Smooth muscle cell (in vitro differentiated cells): ENCODE results near the gene ATP5MC2. TPM values are rescaled to one million over a fixed set of nuclear protein-coding genes. Genes with fewer than 3 reads are reported as not detected.
A peak's percentile ranks its signal among the peaks of the same experiment; 100 is the strongest.

Source experiments
- DNase-seq: peaks from one replicate; lab custom pipeline; 2025; ENCODE audit not compliant: unreplicated experiment; lab: John Stamatoyannopoulos, UW
- H2AFZ ChIP-seq: fragments of 200-600 bp; sonication (generic); 2 replicates; pipeline ENCODE4 v1.6.0; 2016; ENCODE audit warnings: antibody characterized with exemption, low read depth, mild to moderate bottlenecking
- H3F3A ChIP-seq: fragments of 200-600 bp; sonication (generic); 2 replicates; pipeline ENCODE4 v1.6.0; 2017; ENCODE audit warnings: antibody characterized with exemption, low read depth
- H3K27ac ChIP-seq: fragments of 200-600 bp; sonication (generic); 2 replicates; pipeline ENCODE4 v1.5.1; 2016; ENCODE audit warnings: low read depth, mild to moderate bottlenecking
- H3K27me3 ChIP-seq: fragments of 200-600 bp; sonication (generic); 2 replicates; pipeline ENCODE4 v1.6.1; 2016; ENCODE audit warnings: low read depth, mild to moderate bottlenecking
- H3K36me3 ChIP-seq: fragments of 200-600 bp; sonication (generic); 2 replicates; pipeline ENCODE4 v1.5.1; 2016; ENCODE audit warnings: low read depth
- H3K4me1 ChIP-seq: fragments of 200-600 bp; sonication (generic); 2 replicates; pipeline ENCODE4 v1.5.1; 2016; ENCODE audit warnings: low read depth
- H3K4me2 ChIP-seq: fragments of 200-600 bp; sonication (generic); 2 replicates; pipeline ENCODE4 v1.6.0; 2016; ENCODE audit warnings: mild to moderate bottlenecking
- H3K4me3 ChIP-seq: fragments of 200-600 bp; sonication (generic); 2 replicates; pipeline ENCODE4 v1.5.1; 2016; ENCODE audit warnings: mild to moderate bottlenecking
- H3K79me2 ChIP-seq: fragments of 200-600 bp; sonication (generic); 2 replicates; pipeline ENCODE4 v1.6.0; 2016; ENCODE audit warnings: low read depth, mild to moderate bottlenecking
- H3K9ac ChIP-seq: fragments of 200-600 bp; sonication (generic); 2 replicates; pipeline ENCODE4 v1.6.0; 2016; ENCODE audit warnings: low read depth
- H3K9me3 ChIP-seq: fragments of 200-600 bp; sonication (generic); replicated peaks from 2 replicates; pipeline ENCODE4 v1.5.1; 2016; ENCODE audit warnings: low read depth
- H4K20me1 ChIP-seq: fragments of 200-600 bp; sonication (generic); 2 replicates; pipeline ENCODE4 v1.6.0; 2016; ENCODE audit warnings: low read depth
- WGBS: methylation state at CpG from one replicate; pipeline ENCODE4 v1.1.7; 2016; ENCODE audit warnings: low lambda C conversion rate; 5-methylcytosine and 5-hydroxymethylcytosine counted together
- polyA plus RNA-seq: library from polyadenylated mRNA; unstranded; fragments of >200 nt; fragmentation: Nextera tagmentation; extraction: Ambion mirVana; gene quantifications from 2 replicates; pipeline ENCODE4 v1.2.1, GENCODE V29; 2016
- total RNA-seq: library from RNA; depleted of rRNA; stranded (reverse); fragments of >200 nt; gene quantifications from 2 replicates; pipeline ENCODE4 v1.2.3, GENCODE V29; 2014
- TF ChIP-seq, protein P1 (sequence below): fragments of 200-600 bp; sonication (generic); IDR thresholded peaks from 2 replicates; pipeline ENCODE4 v1.5.1; 2017; ENCODE audit warnings: borderline replicate concordance, mild to moderate bottlenecking, antibody characterized with exemption; ENCODE audit not compliant: insufficient read depth, poor library complexity, severe bottlenecking

Gene ATP5MC2
- total and polyA plus RNA-seq, 2 experiments from 2014 or later: 261 to 320 TPM

DNA sequence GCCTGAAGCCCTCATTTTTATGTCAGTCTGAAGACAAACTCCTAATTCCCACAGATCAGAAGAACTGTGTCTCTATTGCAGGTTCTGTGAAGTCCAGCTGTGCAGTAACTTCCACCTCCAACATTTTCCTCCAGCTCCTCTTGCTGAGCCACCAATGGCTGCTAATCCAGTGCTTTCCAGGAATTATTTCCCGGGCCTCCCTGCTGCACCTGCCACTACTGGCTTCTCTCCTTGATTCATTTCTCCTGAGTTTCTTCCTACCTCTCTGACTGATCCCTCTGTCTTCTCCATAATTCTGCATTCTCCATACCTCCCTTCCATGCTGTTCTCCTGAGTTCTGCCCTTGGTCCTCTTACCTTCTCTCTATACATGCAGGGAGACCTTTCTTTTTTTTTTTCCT is 30.2 kb upstream of the ATP5MC2 start:
- TF ChIP-seq, protein P1, sequence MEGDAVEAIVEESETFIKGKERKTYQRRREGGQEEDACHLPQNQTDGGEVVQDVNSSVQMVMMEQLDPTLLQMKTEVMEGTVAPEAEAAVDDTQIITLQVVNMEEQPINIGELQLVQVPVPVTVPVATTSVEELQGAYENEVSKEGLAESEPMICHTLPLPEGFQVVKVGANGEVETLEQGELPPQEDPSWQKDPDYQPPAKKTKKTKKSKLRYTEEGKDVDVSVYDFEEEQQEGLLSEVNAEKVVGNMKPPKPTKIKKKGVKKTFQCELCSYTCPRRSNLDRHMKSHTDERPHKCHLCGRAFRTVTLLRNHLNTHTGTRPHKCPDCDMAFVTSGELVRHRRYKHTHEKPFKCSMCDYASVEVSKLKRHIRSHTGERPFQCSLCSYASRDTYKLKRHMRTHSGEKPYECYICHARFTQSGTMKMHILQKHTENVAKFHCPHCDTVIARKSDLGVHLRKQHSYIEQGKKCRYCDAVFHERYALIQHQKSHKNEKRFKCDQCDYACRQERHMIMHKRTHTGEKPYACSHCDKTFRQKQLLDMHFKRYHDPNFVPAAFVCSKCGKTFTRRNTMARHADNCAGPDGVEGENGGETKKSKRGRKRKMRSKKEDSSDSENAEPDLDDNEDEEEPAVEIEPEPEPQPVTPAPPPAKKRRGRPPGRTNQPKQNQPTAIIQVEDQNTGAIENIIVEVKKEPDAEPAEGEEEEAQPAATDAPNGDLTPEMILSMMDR: no peak
- H2AFZ ChIP-seq: no peak overlapping the region
- no peak overlapping the region for H3K4me2 ChIP-seq
- no peak overlapping the region for H3K27ac ChIP-seq
- WGBS: 94% methylated on average over 1 of the region's 1 CpG
- no peak overlapping the region for H3K4me3 ChIP-seq
- no peaks in the 10 kb centered on the region for H4K20me1 ChIP-seq
- no peak overlapping the region for H3K9ac ChIP-seq
- no peaks in the 10 kb centered on the region for H3K9me3 ChIP-seq
- no peak for DNase-seq
- no peaks in the 10 kb centered on the region for H3F3A ChIP-seq
- no peaks in the 10 kb centered on the region for H3K79me2 ChIP-seq
- no peaks in the 10 kb centered on the region for H3K36me3 ChIP-seq
- H3K4me1 ChIP-seq: no peaks in the 10 kb centered on the region
- peaks cover 68% of the 10 kb centered on the region for H3K27me3 ChIP-seq

DNA sequence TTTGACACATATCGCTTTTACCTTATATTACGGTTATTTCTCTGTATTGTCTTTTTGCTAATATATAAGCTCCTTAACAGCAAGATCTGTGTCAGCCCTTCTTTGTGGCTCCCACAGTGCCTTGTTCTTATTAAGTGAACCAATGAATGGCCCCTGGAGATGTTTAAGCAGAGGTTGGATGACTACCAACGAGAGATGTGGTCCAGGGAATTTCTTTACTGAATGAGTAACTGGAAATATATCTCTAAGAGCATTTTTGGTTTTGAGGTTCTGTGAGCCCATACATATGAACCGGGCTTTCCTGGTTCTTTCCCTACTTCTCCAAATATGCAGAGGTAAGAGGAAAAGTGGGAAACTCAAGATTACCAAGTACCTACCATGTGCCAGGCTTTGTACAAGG is 27.9 kb upstream of the ATP5MC2 start:
- Histone ChIP-seq H3K36me3 (no peaks in the 10 kb centered on the region), H3K9ac (no peak overlapping the region), H3K4me3 (no peak overlapping the region), H3F3A (no peaks in the 10 kb centered on the region), H3K9me3 (no peaks in the 10 kb centered on the region), H2AFZ (no peak overlapping the region), H3K4me2 (no peak overlapping the region), H3K79me2 (no peaks in the 10 kb centered on the region), H3K4me1 (no peaks in the 10 kb centered on the region), H3K27me3 (peaks cover 87% of the 10 kb centered on the region), H4K20me1 (no peaks in the 10 kb centered on the region), H3K27ac (no peak overlapping the region)
- WGBS: 78% methylated on average over 4 of the region's 4 CpGs
- TF ChIP-seq, protein P1: no peak
- DNase-seq: no peak

DNA sequence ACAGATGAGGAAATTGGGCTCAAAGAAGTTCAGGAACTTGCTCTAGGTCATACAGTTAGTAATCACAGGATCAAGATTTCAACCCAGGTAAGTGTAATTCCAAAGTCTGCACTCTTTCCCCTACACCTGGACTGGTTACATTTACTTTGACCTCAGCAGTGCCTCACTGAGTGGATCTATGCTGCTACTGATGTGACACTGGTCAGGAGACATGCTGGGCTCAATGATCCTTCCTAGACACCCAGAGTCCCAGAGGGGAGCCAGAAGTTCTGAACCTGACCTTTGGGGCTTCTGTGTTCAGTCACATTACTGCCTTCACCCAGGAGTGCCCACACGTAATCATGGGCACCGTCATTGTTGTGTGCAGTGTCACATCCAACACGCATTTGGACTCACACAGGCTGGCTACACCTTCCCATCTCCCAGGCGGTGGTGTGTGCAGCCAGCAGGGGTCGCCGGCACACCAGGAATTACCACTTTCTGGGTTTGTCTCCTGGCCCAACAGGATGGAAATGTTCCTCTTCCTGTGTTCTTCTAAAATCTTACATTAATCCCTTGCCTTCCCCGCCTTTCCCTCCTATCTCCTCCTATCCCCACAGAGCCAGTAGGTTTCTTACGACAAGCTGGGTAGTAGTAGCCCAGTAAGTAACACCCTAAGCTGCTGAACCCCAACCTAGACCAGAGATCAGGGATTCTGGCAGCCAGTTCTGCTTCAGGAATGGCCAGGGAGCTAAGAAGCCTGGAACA is 25.8 kb upstream of the ATP5MC2 start:
- peak; percentile 25 for DNase-seq
- H3K4me1 ChIP-seq: peaks cover 3% of the 10 kb centered on the region
- H2AFZ ChIP-seq: no peak overlapping the region
- no peak overlapping the region for H3K9ac ChIP-seq
- H3K4me2 ChIP-seq: no peak overlapping the region
- H3K27me3 ChIP-seq: peaks cover 92% of the 10 kb centered on the region
- WGBS: 3% methylated on average over 8 of the region's 8 CpGs
- H4K20me1 ChIP-seq: no peaks in the 10 kb centered on the region
- no peaks in the 10 kb centered on the region for H3K9me3 ChIP-seq
- no peaks in the 10 kb centered on the region for H3K36me3 ChIP-seq
- H3K27ac ChIP-seq: no peak overlapping the region
- H3K4me3 ChIP-seq: no peak overlapping the region
- TF ChIP-seq, protein P1: peak; percentile 91
- H3K79me2 ChIP-seq: no peaks in the 10 kb centered on the region
- no peaks in the 10 kb centered on the region for H3F3A ChIP-seq

DNA sequence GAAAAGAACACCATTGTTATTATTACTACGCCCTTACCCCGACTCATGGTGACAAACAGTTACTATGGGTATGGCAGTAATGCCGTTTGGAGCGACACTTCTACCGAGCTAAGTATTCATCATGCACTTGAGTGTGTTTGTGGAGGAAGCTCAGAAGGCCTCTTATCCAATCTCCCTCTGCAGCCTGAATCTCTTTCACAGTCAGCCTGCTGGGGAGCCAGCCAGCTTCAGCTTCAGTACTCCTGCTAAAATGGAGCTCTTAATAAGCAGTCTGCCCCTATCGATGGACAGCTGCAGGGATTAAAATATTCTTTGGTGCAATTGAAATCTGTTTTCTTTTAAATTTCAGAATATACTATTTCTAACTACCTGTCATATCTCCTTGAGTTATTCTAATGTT is 24.7 kb upstream of the ATP5MC2 start:
- H3K9ac ChIP-seq: no peak overlapping the region
- 70% methylated on average over 6 of the region's 6 CpGs for WGBS
- TF ChIP-seq, protein P1: no peak
- H3K9me3 ChIP-seq: no peaks in the 10 kb centered on the region
- H3F3A ChIP-seq: no peaks in the 10 kb centered on the region
- no peak overlapping the region for H3K4me2 ChIP-seq
- DNase-seq: no peak
- no peak overlapping the region for H2AFZ ChIP-seq
- H3K36me3 ChIP-seq: no peaks in the 10 kb centered on the region
- H3K79me2 ChIP-seq: no peaks in the 10 kb centered on the region
- peaks cover 92% of the 10 kb centered on the region for H3K27me3 ChIP-seq
- no peak overlapping the region for H3K27ac ChIP-seq
- peaks cover 11% of the 10 kb centered on the region for H3K4me1 ChIP-seq
- H4K20me1 ChIP-seq: no peaks in the 10 kb centered on the region
- no peak overlapping the region for H3K4me3 ChIP-seq
